KMS-11 (cell line): Measurements from ENCODE around the gene GCGR.

Experiments used
- H2AFZ ChIP-seq: fragments of 200-600 bp; sonication (generic); 2 replicates; pipeline ENCODE4 v1.6.1; 2016; ENCODE audit warnings: antibody characterized with exemption, mixed run types, low read depth
- H3K27ac ChIP-seq: fragments of 200-600 bp; sonication (generic); 2 replicates; pipeline ENCODE4 v1.6.1; 2016; ENCODE audit warnings: mild to moderate bottlenecking, mixed run types
- H3K27me3 ChIP-seq: fragments of 200-600 bp; sonication (generic); 2 replicates; pipeline ENCODE4 v1.6.1; 2017; ENCODE audit warnings: mild to moderate bottlenecking, low read depth, mixed run types, moderate library complexity; ENCODE audit not compliant: insufficient read depth
- H3K36me3 ChIP-seq: fragments of 200-600 bp; sonication (generic); 2 replicates; pipeline ENCODE4 v1.6.1; 2017; ENCODE audit warnings: mild to moderate bottlenecking, mixed run types; ENCODE audit not compliant: insufficient read depth
- H3K4me1 ChIP-seq: fragments of 200-600 bp; sonication (generic); 2 replicates; pipeline ENCODE4 v1.6.1; 2016; ENCODE audit warnings: mild to moderate bottlenecking, low read depth, mixed run types; ENCODE audit not compliant: poor library complexity, severe bottlenecking
- H3K4me2 ChIP-seq: fragments of 200-600 bp; sonication (generic); 2 replicates; pipeline ENCODE4 v1.7.0; 2016; ENCODE audit warnings: mild to moderate bottlenecking, mixed run types
- H3K4me3 ChIP-seq: fragments of 200-600 bp; sonication (generic); IDR thresholded peaks from 2 replicates; pipeline ENCODE4 v1.6.1; 2017; ENCODE audit warnings: low read depth, low read length, mixed read lengths; ENCODE audit not compliant: insufficient read depth
- H3K79me2 ChIP-seq: fragments of 200-600 bp; sonication (generic); 2 replicates; pipeline ENCODE4 v1.6.1; 2016; ENCODE audit warnings: low read depth, mixed run types; ENCODE audit not compliant: insufficient read depth
- H3K9ac ChIP-seq: fragments of 200-600 bp; sonication (generic); 2 replicates; pipeline ENCODE4 v1.6.1; 2016; ENCODE audit warnings: mild to moderate bottlenecking, mixed run types
- H4K20me1 ChIP-seq: fragments of 200-600 bp; sonication (generic); 2 replicates; pipeline ENCODE4 v1.6.1; 2016; ENCODE audit warnings: mild to moderate bottlenecking, mixed run types; ENCODE audit not compliant: insufficient read depth
- TF ChIP-seq, protein P1 (sequence below): fragments of 200-600 bp; sonication (generic); conservative IDR thresholded peaks from 2 replicates; pipeline ENCODE4 v1.6.1; 2017; ENCODE audit warnings: low read depth, mild to moderate bottlenecking, antibody characterized with exemption, low read length, moderate library complexity, mixed read lengths

The GCGR gene

DNA sequence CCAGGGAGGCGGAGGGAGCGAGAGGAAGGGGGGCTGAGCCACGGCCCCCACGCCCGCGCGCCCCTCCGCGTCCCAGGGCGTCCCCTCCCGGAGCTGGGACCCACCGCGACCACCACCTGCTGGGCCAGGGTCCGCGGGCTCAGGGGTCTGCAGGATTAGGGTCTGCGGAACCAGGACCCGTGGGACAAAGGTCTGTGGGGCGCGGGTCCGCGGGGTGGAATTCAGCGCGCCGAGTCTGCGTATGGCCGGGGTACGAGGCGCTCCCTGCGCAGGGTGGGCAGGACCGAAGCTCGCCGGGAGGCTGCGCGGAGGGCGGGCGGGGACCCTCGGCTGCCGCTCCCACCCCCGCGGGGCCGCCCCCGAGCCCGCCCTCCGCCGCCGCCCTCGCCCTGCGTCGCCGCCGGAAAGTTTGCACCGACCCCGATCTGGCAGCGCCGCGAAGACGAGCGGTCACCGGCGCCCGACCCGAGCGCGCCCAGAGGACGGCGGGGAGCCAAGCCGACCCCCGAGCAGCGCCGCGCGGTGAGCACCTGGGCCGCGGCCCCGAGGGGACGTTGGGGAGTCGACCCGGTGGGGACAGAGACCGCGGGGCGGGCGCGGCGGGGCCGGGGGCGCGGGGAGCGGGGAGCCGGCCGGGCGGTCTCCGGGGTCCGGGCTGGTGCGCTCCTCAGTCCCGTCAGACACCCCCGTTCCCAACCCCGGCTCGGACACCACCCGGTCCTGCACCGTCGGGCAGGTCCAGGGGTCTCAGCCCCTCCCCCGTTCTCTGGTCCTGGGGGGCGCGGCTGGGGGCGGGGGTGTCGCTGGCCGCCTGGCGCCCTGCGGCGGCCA is at the start of gene GCGR:
Gene GCGR, plus strand, starts transcription at position 423 of the 831 bp plus-strand sequence. CDS start 4,869 bp downstream, outside the sequence.
- Histone ChIP-seq H3K9ac (no peak within 1 kb of the TSS), H3K4me3 (no peak within 1 kb of the TSS), H3K36me3 (no peaks in the 10 kb centered on the region), H3K79me2 (no peaks in the 10 kb centered on the region), H3K27me3 (peaks cover 93% of the 10 kb centered on the region), H4K20me1 (no peaks in the 10 kb centered on the region), H3K27ac (no peak within 1 kb of the TSS), H3K4me1 (no peaks in the 10 kb centered on the region), H2AFZ (no peak within 1 kb of the TSS), H3K4me2 (no peak within 1 kb of the TSS)
- TF ChIP-seq, protein P1, sequence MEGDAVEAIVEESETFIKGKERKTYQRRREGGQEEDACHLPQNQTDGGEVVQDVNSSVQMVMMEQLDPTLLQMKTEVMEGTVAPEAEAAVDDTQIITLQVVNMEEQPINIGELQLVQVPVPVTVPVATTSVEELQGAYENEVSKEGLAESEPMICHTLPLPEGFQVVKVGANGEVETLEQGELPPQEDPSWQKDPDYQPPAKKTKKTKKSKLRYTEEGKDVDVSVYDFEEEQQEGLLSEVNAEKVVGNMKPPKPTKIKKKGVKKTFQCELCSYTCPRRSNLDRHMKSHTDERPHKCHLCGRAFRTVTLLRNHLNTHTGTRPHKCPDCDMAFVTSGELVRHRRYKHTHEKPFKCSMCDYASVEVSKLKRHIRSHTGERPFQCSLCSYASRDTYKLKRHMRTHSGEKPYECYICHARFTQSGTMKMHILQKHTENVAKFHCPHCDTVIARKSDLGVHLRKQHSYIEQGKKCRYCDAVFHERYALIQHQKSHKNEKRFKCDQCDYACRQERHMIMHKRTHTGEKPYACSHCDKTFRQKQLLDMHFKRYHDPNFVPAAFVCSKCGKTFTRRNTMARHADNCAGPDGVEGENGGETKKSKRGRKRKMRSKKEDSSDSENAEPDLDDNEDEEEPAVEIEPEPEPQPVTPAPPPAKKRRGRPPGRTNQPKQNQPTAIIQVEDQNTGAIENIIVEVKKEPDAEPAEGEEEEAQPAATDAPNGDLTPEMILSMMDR: no peak

DNA sequence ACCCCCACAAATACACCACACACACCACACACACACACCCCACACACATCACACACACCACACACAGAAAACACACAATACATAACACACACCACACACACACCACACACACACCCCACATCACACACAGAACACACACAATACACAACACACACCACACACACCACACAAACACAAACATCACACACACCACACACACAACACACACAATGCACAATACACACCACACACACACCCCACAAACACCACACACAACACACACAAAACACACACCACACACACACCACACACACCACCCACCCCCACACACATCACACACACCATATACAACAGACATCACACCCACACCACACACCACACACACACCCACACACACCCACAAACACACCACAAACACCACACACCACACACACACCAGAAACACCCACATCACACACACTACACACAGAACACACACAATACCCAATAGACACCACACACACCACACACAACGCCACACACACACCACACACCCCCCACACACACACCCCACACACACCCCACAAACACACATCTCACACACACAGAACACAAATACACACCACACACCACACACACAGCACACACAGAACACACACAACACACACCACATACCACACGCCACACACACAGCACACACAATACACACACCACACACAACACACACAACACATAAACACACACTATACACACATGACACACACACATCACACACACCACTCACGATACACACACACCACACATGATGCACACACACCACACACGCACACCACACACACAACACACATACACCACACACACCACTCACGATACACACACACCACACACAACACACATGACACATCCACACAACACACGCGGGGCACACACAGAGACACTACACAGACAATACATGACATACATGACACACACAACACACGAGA is 11.0 kb upstream of the GCGR start:
- Histone ChIP-seq H3K79me2 (no peaks in the 10 kb centered on the region), H3K27ac (no peak overlapping the region), H3K9ac (no peak overlapping the region)

DNA sequence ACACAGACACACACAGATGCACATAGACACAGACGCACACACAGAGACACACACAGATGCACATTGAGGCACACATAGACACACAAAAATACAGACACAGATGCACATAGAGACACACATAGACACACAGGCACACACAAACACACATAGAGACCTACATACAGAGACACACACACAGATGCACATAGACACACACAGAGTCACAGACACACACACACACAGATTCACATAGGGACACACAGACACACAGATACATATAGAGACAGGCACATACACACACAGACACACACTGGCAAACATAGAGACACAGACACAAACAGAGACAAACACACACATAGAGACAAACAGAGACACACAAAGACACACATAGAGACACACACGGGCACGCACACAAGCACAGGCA is 9.9 kb upstream of the GCGR start:
- no peak overlapping the region for H3K4me2 ChIP-seq
- no peak overlapping the region for H3K9ac ChIP-seq
- H3K36me3 ChIP-seq: no peaks in the 10 kb centered on the region
- H3K4me1 ChIP-seq: no peaks in the 10 kb centered on the region
- no peak overlapping the region for H3K4me3 ChIP-seq
- no peak overlapping the region for H2AFZ ChIP-seq
- peaks cover 19% of the 10 kb centered on the region for H3K27me3 ChIP-seq
- H3K79me2 ChIP-seq: no peaks in the 10 kb centered on the region
- no peaks in the 10 kb centered on the region for H4K20me1 ChIP-seq
- no peak overlapping the region for H3K27ac ChIP-seq
- TF ChIP-seq, protein P1: no peak

More for the DNA sequence above, 11.0 kb upstream of the GCGR start:
- Histone ChIP-seq H4K20me1 (no peaks in the 10 kb centered on the region), H2AFZ (no peak overlapping the region), H3K27me3 (peaks cover 18% of the 10 kb centered on the region), H3K4me1 (no peaks in the 10 kb centered on the region), H3K36me3 (no peaks in the 10 kb centered on the region), H3K4me2 (no peak overlapping the region), H3K4me3 (no peak overlapping the region)
- TF ChIP-seq, protein P1: no peak

DNA sequence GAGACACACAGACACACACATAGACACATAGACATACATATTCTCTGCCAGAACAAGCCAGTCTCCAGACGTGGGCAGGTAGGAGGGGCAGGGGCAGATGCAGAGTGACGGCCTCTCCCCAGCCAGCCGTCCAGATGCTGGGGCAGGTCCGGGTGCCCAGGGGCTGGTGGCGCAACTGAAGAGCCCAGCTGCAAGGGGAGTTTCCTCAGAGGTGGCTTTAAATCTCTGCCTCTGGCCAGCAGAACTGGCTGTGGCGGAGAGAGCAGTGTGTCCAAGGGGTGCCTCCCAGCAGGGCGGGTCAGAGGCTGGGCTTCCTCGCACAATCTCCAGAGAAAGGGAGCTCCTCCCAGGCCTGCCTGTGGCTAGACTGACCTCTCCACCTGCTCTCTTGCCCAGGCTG is 9.4 kb upstream of the GCGR start:
- TF ChIP-seq, protein P1: no peak
- no peak overlapping the region for H3K9ac ChIP-seq
- no peaks in the 10 kb centered on the region for H3K79me2 ChIP-seq
- H2AFZ ChIP-seq: no peak overlapping the region
- H3K27me3 ChIP-seq: peaks cover 23% of the 10 kb centered on the region
- H3K27ac ChIP-seq: no peak overlapping the region
- H3K4me2 ChIP-seq: no peak overlapping the region
- H3K4me1 ChIP-seq: no peaks in the 10 kb centered on the region
- H3K36me3 ChIP-seq: no peaks in the 10 kb centered on the region
- no peaks in the 10 kb centered on the region for H4K20me1 ChIP-seq
- no peak overlapping the region for H3K4me3 ChIP-seq
